IMR-90 (cell line): Measurements from ENCODE around the gene RIMS4.

Experiments
- CTCF ChIP-seq: conservative IDR thresholded peaks from 2 replicates; pipeline ENCODE4 v1.5.1; 2012; ENCODE audit warnings: mild to moderate bottlenecking, low read depth, low read length, improper control_type of control experiment
- MAFK ChIP-seq: IDR thresholded peaks from 2 replicates; pipeline ENCODE4 v1.6.1; 2012; ENCODE audit warnings: low read depth, low read length, improper control_type of control experiment
- POLR2A ChIP-seq: IDR thresholded peaks from 2 replicates; pipeline ENCODE4 v1.6.1; 2012; ENCODE audit warnings: mild to moderate bottlenecking, low read depth, low read length
- RCOR1 ChIP-seq: IDR thresholded peaks from 2 replicates; pipeline ENCODE4 v1.6.1; 2012; ENCODE audit warnings: mild to moderate bottlenecking, low read length, improper control_type of control experiment; ENCODE audit not compliant: insufficient replicate concordance

GRCh38 chr20:44752099-44752931 is 58.0 kb downstream of the RIMS4 start:
- TF ChIP-seq POLR2A (no peak), RCOR1 (no peak), CTCF (no peak), MAFK (no peak)
